ENCODE results near the gene SLCO2A1. TPM values are rescaled to one million over a fixed set of nuclear protein-coding genes. Genes with fewer than 3 reads are reported as not detected.

The SLCO2A1 gene
- total and polyA plus RNA-seq, 2 donors (not counting 1 experiment from before 2014, with no cell fraction given): not detected

DNA sequence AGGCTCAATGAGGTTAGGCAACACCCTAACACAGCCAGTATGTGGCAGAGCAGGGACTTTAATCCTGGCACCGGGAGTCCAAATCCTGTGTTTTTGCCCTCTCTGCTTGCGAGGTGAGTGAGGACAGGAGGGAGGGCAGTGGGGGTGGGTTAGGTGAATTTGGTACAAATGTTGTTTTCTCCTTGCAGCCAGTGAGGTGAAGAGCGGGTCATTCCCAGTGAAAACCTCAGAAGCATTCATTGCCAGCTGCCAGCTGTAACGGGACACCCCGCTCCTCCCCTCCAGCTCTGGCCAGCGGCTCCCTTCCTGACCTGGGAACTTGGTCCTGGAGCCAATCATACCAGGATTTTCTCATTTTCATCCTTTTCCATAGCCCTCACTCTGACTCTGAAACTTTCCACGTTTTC, 88.3 kb downstream of the SLCO2A1 start:
- no peaks in the 10 kb centered on the region for H3K79me2 ChIP-seq (ENCODE audit: control insufficient read depth, insufficient read depth, low read length)
- DNase-seq (no peak), ATAC-seq (ENCODE audit: low read depth) (no peak)
- no peak overlapping the region for H3K27ac Mint-ChIP-seq
- H2AFZ ChIP-seq (ENCODE audit: insufficient read depth, low read depth, low read length, poor library complexity, severe bottlenecking): no peak overlapping the region
- no peaks in the 10 kb centered on the region for H3K9me3 ChIP-seq (ENCODE audit: control extremely low read depth in 1 of 3, control insufficient read depth in 2 of 3, insufficient read depth in 1 of 3, low read length in 2 of 3)
- H3K9ac ChIP-seq (ENCODE audit: low read length): no peak overlapping the region
- no peak overlapping the region for H3K4me2 ChIP-seq (replicated peaks; ENCODE audit: low read depth, low read length, poor library complexity, severe bottlenecking)
- intact Hi-C loops (cut with micrococcal nuclease): no loop called here
- H3K27ac ChIP-seq (ENCODE audit: low read length in 2 of 2): no peak overlapping the region
- ChIA-PET CTCF (no interaction called here), POLR2A (no interaction called here)
- H3K4me3 Mint-ChIP-seq: no peak overlapping the region
- H3K4me1 Mint-ChIP-seq: peaks cover 2% of the 10 kb centered on the region
- WGBS (ENCODE audit: insufficient coverage): 91% methylated on average over 7 of the region's 7 CpGs
- H4K20me1 ChIP-seq (ENCODE audit: control insufficient read depth, insufficient read depth, low read length, poor library complexity, severe bottlenecking): no peaks in the 10 kb centered on the region
- no peaks in the 10 kb centered on the region for H3K9me3 Mint-ChIP-seq (ENCODE audit: insufficient read depth)
- H3K27me3 ChIP-seq (replicated peaks in 1 of 4; ENCODE audit: control extremely low read depth in 1 of 4, control insufficient read depth in 3 of 4, insufficient read depth in 4 of 4, low read length in 3 of 4): peaks cover 0 to 2% (median 0%) of the 10 kb centered on the region in 4 experiments
- H3K4me3 ChIP-seq (ENCODE audit: control extremely low read depth in 1 of 5, extremely low read depth in 1 of 5, insufficient read depth in 1 of 5, low read depth in 2 of 5, low read length in 4 of 5): no peak overlapping the region
- no peaks in the 10 kb centered on the region for H3K4me1 ChIP-seq (ENCODE audit: control insufficient read depth in 2 of 2, insufficient read depth in 2 of 2, low read length in 2 of 2)
- H3K27me3 Mint-ChIP-seq: peaks cover 27% of the 10 kb centered on the region
- H3K36me3 ChIP-seq (replicated peaks in 1 of 2; ENCODE audit: control extremely low read depth in 1 of 2, control insufficient read depth in 1 of 2, extremely low read depth in 1 of 2, insufficient read depth in 2 of 2, low read length in 1 of 2): no peaks in the 10 kb centered on the region
- TF ChIP-seq EZH2 (IDR thresholded peaks at IDR 0.05; ENCODE audit: borderline replicate concordance, insufficient read depth, low read depth, low read length, poor library complexity, severe bottlenecking): no peak
- TF ChIP-seq, protein P1, sequence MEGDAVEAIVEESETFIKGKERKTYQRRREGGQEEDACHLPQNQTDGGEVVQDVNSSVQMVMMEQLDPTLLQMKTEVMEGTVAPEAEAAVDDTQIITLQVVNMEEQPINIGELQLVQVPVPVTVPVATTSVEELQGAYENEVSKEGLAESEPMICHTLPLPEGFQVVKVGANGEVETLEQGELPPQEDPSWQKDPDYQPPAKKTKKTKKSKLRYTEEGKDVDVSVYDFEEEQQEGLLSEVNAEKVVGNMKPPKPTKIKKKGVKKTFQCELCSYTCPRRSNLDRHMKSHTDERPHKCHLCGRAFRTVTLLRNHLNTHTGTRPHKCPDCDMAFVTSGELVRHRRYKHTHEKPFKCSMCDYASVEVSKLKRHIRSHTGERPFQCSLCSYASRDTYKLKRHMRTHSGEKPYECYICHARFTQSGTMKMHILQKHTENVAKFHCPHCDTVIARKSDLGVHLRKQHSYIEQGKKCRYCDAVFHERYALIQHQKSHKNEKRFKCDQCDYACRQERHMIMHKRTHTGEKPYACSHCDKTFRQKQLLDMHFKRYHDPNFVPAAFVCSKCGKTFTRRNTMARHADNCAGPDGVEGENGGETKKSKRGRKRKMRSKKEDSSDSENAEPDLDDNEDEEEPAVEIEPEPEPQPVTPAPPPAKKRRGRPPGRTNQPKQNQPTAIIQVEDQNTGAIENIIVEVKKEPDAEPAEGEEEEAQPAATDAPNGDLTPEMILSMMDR (IDR thresholded peaks at IDR 0.05): no peak

- H3K4me1 Mint-ChIP-seq: peaks cover 2% of the 10 kb centered on the region
- H3K4me2 ChIP-seq (replicated peaks; ENCODE audit: low read depth, low read length, poor library complexity, severe bottlenecking): no peak overlapping the region
- H3K27ac ChIP-seq (ENCODE audit: low read length in 2 of 2): no peak overlapping the region
- WGBS (ENCODE audit: insufficient coverage): 94% methylated on average over 9 of the region's 10 CpGs
- H3K27me3 ChIP-seq (replicated peaks in 1 of 4; ENCODE audit: control extremely low read depth in 1 of 4, control insufficient read depth in 3 of 4, insufficient read depth in 4 of 4, low read length in 3 of 4): peaks cover 0 to 2% (median 0%) of the 10 kb centered on the region in 4 experiments
- no peak for TF ChIP-seq EZH2 (IDR thresholded peaks at IDR 0.05; ENCODE audit: borderline replicate concordance, insufficient read depth, low read depth, low read length, poor library complexity, severe bottlenecking)
- TF ChIP-seq, protein P1 (IDR thresholded peaks at IDR 0.05): no peak
- intact Hi-C loops (cut with micrococcal nuclease): no loop called here
- DNase-seq (no peak), ATAC-seq (ENCODE audit: low read depth) (no peak)
- no peak overlapping the region for H3K9ac ChIP-seq (ENCODE audit: low read length)
- H3K9me3 Mint-ChIP-seq (ENCODE audit: insufficient read depth): no peaks in the 10 kb centered on the region
- H3K4me1 ChIP-seq (ENCODE audit: control insufficient read depth in 2 of 2, insufficient read depth in 2 of 2, low read length in 2 of 2): no peaks in the 10 kb centered on the region
- H2AFZ ChIP-seq (ENCODE audit: insufficient read depth, low read depth, low read length, poor library complexity, severe bottlenecking): no peak overlapping the region
- H3K27me3 Mint-ChIP-seq: peaks cover 24% of the 10 kb centered on the region
- POLR2A ChIA-PET: no interaction called here
- H3K27ac Mint-ChIP-seq: no peak overlapping the region
- H3K4me3 ChIP-seq (ENCODE audit: control extremely low read depth in 1 of 5, extremely low read depth in 1 of 5, insufficient read depth in 1 of 5, low read depth in 2 of 5, low read length in 4 of 5): no peak overlapping the region
- H4K20me1 ChIP-seq (ENCODE audit: control insufficient read depth, insufficient read depth, low read length, poor library complexity, severe bottlenecking): no peaks in the 10 kb centered on the region
- H3K79me2 ChIP-seq (ENCODE audit: control insufficient read depth, insufficient read depth, low read length): no peaks in the 10 kb centered on the region
- no peak overlapping the region for H3K4me3 Mint-ChIP-seq
- CTCF ChIA-PET: no interaction called here
- no peaks in the 10 kb centered on the region for H3K9me3 ChIP-seq (ENCODE audit: control extremely low read depth in 1 of 3, control insufficient read depth in 2 of 3, insufficient read depth in 1 of 3, low read length in 2 of 3)
- no peaks in the 10 kb centered on the region for H3K36me3 ChIP-seq (replicated peaks in 1 of 2; ENCODE audit: control extremely low read depth in 1 of 2, control insufficient read depth in 1 of 2, extremely low read depth in 1 of 2, insufficient read depth in 2 of 2, low read length in 1 of 2)
Observed at GRCh38 chr3:133940536-133940935, 89.2 kb downstream of the SLCO2A1 start.
